Measurements from ENCODE around the gene SHISA8. TPM values are rescaled to one million over a fixed set of nuclear protein-coding genes. Genes with fewer than 3 reads are reported as not detected.

SHISA8 gene
- not detected in 3 replicates for total RNA-seq

- H3K36me3 Mint-ChIP-seq = no peaks in the 10 kb centered on the region
- H3K9me3 Mint-ChIP-seq = no peaks in the 10 kb centered on the region
- TF ChIP-seq CTCF (IDR thresholded peaks at IDR 0.05; ENCODE audit: unreplicated experiment) = no peak
- peaks cover 7% of the 10 kb centered on the region for H3K4me1 Mint-ChIP-seq
- H3K27me3 Mint-ChIP-seq (ENCODE audit: low read depth) = peaks cover 78% of the 10 kb centered on the region
- DNase-seq (ENCODE audit: low spot score in 2 of 2, unreplicated experiment in 2 of 2) = peak; percentile 56 to 74
- no peak within 1 kb of the TSS for H3K27ac Mint-ChIP-seq
- peak within 1 kb of the TSS; percentile 31 for H3K4me3 Mint-ChIP-seq
Measured at GRCh38 chr22:41915035-41915785, at the start of gene SHISA8. Gene SHISA8 (minus strand): TSS chr22:41915074. CDS start chr22:41914667, 407 bp downstream.

GRCh38 chr22:41964112-41964491 lies 49.2 kb upstream of the SHISA8 start:
- Mint-ChIP-seq H3K9me3 (no peaks in the 10 kb centered on the region), H3K36me3 (no peaks in the 10 kb centered on the region), H3K4me3 (no peak overlapping the region), H3K4me1 (peaks cover 13% of the 10 kb centered on the region), H3K27me3 (ENCODE audit: low read depth) (no peaks in the 10 kb centered on the region), H3K27ac (no peak overlapping the region)
- TF ChIP-seq CTCF (IDR thresholded peaks at IDR 0.05; ENCODE audit: unreplicated experiment) = no peak
- no peak for DNase-seq (ENCODE audit: low spot score in 2 of 2, unreplicated experiment in 2 of 2)

- no peaks in the 10 kb centered on the region for H3K36me3 Mint-ChIP-seq
- TF ChIP-seq CTCF (IDR thresholded peaks at IDR 0.05; ENCODE audit: unreplicated experiment) = no peak
- H3K4me1 Mint-ChIP-seq = peaks cover 13% of the 10 kb centered on the region
- DNase-seq (ENCODE audit: low spot score in 2 of 2, unreplicated experiment in 2 of 2) = no peak
- no peak overlapping the region for H3K4me3 Mint-ChIP-seq
- no peaks in the 10 kb centered on the region for H3K9me3 Mint-ChIP-seq
- H3K27me3 Mint-ChIP-seq (ENCODE audit: low read depth) = no peaks in the 10 kb centered on the region
- no peak overlapping the region for H3K27ac Mint-ChIP-seq
Measured at GRCh38 chr22:41963453-41964111, 48.7 kb upstream of the SHISA8 start.

GRCh38 chr22:41957941-41958556 lies 43.2 kb upstream of the SHISA8 start:
- DNase-seq (ENCODE audit: low spot score in 2 of 2, unreplicated experiment in 2 of 2) = no peak
- TF ChIP-seq CTCF (IDR thresholded peaks at IDR 0.05; ENCODE audit: unreplicated experiment) = peak; percentile 58
- Mint-ChIP-seq H3K4me3 (peak overlapping the region; percentile 6), H3K9me3 (no peaks in the 10 kb centered on the region), H3K36me3 (no peaks in the 10 kb centered on the region), H3K27ac (no peak overlapping the region), H3K4me1 (peaks cover 16% of the 10 kb centered on the region), H3K27me3 (ENCODE audit: low read depth) (peaks cover 2% of the 10 kb centered on the region)

GRCh38 chr22:41952713-41953112 lies 37.8 kb upstream of the SHISA8 start:
- Mint-ChIP-seq H3K36me3 (no peaks in the 10 kb centered on the region), H3K27ac (no peak overlapping the region), H3K4me3 (no peak overlapping the region), H3K4me1 (peaks cover 16% of the 10 kb centered on the region), H3K9me3 (no peaks in the 10 kb centered on the region), H3K27me3 (ENCODE audit: low read depth) (peaks cover 2% of the 10 kb centered on the region)
- no peak for DNase-seq (ENCODE audit: low spot score in 2 of 2, unreplicated experiment in 2 of 2)
- no peak for TF ChIP-seq CTCF (IDR thresholded peaks at IDR 0.05; ENCODE audit: unreplicated experiment)
